ES-I3 (cell line): Measurements from ENCODE around the gene ZCWPW1.

ENCODE experiments used
- H3K36me3 ChIP-seq: 2 replicates; pipeline ENCODE4 v1.6.1; 2013; ENCODE audit warnings: mild to moderate bottlenecking, low read length, control low read depth, moderate library complexity; ENCODE audit not compliant: insufficient read depth
- H3K4me1 ChIP-seq: 2 replicates; pipeline ENCODE4 v1.6.1; 2013; ENCODE audit warnings: mild to moderate bottlenecking, control low read depth, low read length; ENCODE audit not compliant: insufficient read depth
- H3K9ac ChIP-seq: 2 replicates; pipeline ENCODE4 v1.6.1; 2013; ENCODE audit warnings: low read depth, mild to moderate bottlenecking, low read length, moderate library complexity
- H3K9me3 ChIP-seq: 2 replicates; pipeline ENCODE4 v1.6.1; 2013; ENCODE audit warnings: mild to moderate bottlenecking, low read length, moderate library complexity; ENCODE audit not compliant: control insufficient read depth, insufficient read depth

The ZCWPW1 gene

DNA sequence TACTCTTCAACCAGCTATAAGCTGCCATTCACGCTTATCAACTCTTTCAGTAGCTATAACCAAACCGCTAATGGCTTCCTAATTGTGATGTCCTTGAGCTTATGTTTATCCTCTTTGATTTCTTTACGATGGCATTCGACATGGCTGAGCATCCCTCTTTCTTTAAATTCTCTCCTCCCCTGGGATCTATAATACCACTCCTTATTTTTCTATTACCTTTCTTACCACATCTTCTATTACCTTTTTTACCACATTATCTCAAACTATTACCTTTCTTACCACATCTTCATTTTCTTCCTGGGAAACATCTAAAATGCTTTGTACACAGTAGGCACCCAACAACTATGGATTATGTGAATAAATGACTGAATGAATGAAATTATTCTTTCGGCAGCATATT lies 13.1 kb downstream of the ZCWPW1 start:
- no peak overlapping the region for H3K9ac ChIP-seq
- no peaks in the 10 kb centered on the region for H3K9me3 ChIP-seq
- no peaks in the 10 kb centered on the region for H3K4me1 ChIP-seq
- H3K36me3 ChIP-seq = no peaks in the 10 kb centered on the region

DNA sequence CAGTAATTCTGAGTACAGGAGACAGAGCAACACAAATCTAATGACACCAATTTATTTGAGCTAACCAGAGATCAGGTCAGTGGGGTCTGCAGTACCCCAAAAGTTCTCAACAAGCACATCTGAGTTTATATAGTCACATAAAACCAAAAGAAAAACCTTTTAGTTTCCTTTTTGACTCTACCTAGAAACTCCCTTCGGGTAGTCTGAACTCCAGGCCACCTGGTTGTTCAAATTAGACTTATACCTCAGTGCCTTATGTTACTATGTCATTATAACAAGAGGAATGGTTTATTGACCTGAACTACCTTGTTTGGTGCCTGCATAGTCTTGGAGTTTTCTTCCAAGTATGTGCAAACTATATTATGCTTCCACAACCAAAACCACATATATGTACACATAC lies 14.6 kb downstream of the ZCWPW1 start:
- Histone ChIP-seq H3K36me3 (no peaks in the 10 kb centered on the region), H3K9ac (no peak overlapping the region), H3K9me3 (no peaks in the 10 kb centered on the region), H3K4me1 (no peaks in the 10 kb centered on the region)

DNA sequence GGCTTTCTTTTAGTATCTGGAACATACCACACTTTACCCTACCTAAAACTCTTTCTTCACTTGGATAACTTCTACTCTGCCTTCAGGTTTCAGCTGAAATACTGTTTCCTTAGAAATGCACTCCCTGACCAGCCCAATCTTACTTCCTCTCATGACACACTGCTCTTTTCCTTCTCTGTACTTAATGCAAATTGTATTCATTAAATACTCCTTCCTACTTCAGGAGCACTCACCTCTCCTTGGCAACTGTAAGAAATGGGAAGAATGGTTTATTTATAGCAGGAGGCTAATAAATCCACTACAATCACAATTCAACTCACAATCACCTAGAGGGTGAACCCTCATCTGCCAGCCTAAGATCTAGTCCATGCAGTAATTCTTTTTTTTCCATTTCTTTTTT lies 15.2 kb downstream of the ZCWPW1 start:
- no peaks in the 10 kb centered on the region for H3K36me3 ChIP-seq
- H3K9me3 ChIP-seq = no peaks in the 10 kb centered on the region
- no peak overlapping the region for H3K9ac ChIP-seq

DNA sequence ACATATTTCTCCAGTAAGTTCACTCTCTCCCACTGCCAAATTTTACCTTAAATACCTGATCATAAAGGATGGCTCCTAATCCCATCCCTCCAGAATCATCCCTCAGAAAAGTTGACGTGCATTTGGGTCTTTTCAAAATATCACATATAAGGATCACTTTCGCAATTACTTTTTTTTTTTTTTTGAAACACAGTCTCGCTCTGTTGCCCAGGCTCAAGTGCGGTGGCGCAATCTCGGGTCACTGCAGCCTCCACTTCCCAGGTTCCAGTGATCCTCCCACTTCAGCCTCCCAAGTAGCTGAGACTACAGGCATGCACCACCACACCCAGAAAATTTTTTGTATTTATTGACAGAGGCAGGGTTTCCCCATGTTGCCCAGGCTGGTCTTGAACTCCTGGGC lies 17.4 kb downstream of the ZCWPW1 start:
- H3K9ac ChIP-seq = no peak overlapping the region
- no peaks in the 10 kb centered on the region for H3K9me3 ChIP-seq
- no peaks in the 10 kb centered on the region for H3K36me3 ChIP-seq
- peaks cover 7% of the 10 kb centered on the region; the same call in 1 of the 2 replicates for H3K4me1 ChIP-seq

More for the DNA sequence above, 15.2 kb downstream of the ZCWPW1 start:
- no peaks in the 10 kb centered on the region for H3K4me1 ChIP-seq

DNA sequence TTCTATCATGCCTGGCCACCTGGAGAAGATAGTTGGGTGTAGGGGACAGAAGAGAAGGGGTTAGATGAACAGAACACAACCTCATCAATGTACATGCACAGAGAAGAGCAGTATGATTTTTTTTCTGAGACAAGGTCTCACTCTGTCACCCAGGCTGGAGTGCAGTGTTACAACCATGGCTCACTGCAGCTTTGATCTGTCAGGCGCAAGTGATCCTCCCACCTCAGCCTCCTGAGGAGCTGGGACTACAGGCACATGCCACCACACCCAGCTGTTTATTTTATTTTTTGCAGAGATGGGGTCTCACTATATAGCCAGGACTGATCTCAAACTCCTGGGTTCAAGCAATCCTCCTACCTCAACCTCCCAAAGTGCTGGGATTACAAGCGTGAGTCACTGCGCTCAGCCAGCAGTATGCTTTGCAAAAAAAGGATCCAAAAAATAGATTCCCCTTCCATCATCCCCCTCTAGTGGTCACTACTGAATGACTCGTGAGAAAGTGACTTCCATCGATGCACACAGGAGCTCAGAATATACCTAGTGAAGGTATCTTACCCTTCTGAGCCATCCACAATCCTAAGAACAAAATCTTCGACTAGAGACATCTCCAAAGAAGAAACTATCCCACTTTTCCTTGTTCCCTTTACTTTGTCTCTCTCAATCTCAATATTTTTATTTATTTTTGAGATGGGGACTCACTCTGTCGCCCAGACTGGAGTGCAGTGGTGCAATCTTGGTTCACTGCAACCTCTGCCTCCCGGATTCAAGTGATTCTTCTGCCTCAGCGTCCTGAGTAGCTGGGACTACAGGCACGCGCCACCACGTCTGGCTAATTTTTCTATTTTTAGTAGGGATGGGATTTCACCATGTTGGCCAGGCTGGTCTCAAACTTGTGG lies 21.0 kb downstream of the ZCWPW1 start:
- Histone ChIP-seq H3K4me1 (peaks cover 7% of the 10 kb centered on the region; the same call in 1 of the 2 replicates), H3K9ac (no peak overlapping the region), H3K9me3 (no peaks in the 10 kb centered on the region), H3K36me3 (no peaks in the 10 kb centered on the region)

DNA sequence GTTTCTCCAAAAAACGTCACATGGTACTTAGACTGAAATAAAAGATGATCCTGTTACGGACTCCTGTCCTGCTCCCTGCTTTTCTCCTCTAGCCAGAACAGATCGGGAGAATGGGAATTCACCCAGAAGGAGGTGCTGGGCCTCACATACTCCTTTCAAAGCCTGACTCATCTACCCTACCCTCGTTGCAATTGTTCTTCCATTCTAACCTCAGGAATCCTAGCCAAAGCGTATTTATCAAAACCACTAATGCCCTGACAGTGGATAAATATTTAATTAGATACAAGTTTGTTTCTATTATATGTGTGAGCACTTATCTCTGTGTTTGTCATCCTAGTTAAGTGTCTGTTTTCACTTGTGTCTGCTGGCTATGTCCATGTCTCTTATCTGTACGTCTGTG lies 21.7 kb downstream of the ZCWPW1 start:
- no peaks in the 10 kb centered on the region for H3K9me3 ChIP-seq
- H3K36me3 ChIP-seq = no peaks in the 10 kb centered on the region
- no peak overlapping the region for H3K9ac ChIP-seq
- peaks cover 7% of the 10 kb centered on the region; the same call in 1 of the 2 replicates for H3K4me1 ChIP-seq

DNA sequence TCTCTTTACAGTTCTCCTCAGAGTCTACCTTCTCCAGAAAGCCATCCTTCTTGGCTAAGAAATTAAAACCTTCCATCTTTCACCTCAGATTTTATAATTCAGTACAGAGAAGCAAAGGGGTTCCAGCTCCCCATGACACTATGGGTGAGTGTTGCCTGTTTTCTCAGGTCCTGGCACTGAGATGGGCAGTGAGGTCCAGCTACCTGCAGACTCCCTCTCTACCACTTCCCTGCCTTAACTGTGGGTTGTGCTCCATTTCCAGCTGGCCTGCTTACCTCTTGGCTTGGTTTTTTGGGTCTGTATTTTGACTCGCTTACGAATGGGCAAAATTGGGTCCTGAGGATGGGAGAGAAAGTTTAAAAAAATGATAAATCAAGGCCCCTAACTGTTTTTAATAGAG lies 26.3 kb downstream of the ZCWPW1 start:
- peaks cover 16% of the 10 kb centered on the region; the same call in 1 of the 2 replicates for H3K4me1 ChIP-seq
- no peak overlapping the region for H3K9ac ChIP-seq
- no peaks in the 10 kb centered on the region for H3K9me3 ChIP-seq
- H3K36me3 ChIP-seq = no peaks in the 10 kb centered on the region

DNA sequence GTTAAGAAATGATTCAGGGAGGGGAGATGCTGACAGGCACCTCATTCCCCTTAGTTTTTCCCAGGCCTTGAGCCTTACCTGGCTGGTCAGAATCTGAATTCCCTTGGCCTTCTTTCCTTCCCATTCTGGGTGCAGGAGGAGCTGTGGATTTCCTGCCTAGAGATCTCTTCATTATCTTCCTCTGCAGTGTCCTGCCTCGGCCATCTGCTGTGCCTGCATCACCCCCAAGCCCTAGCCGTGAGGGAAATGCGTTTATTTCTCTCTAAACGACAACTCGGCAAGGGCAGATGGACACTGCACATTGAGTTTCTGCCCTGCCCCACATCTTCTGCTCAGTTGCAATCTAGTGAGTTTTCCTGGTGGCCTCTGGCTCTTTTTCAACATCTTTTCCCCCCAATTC lies 26.7 kb downstream of the ZCWPW1 start:
- Histone ChIP-seq H3K4me1 (peaks cover 11% of the 10 kb centered on the region; the same call in 1 of the 2 replicates), H3K9me3 (no peaks in the 10 kb centered on the region), H3K36me3 (no peaks in the 10 kb centered on the region), H3K9ac (no peak overlapping the region)

DNA sequence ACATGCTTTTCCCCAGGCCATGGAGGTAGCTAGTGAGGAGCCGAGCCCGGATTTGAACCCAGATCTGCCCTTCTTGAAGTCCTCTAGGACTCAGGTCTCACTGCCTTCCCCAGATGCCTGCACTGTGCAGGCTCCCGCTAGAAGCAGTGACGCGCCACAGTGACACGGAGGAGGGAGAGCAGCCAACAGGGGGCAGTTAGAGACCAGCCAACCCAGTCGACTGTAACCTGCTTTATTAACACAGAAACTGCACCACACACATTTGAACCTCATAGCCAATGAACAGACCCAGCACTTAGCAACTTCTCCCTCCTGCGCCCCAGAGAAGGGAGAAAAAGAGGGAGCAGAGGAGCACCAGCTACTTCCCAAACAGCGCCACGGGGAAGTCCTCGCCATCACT lies 27.8 kb downstream of the ZCWPW1 start:
- Histone ChIP-seq H3K36me3 (no peaks in the 10 kb centered on the region), H3K4me1 (peaks cover 11% of the 10 kb centered on the region; the same call in 1 of the 2 replicates), H3K9ac (no peak overlapping the region), H3K9me3 (no peaks in the 10 kb centered on the region)

DNA sequence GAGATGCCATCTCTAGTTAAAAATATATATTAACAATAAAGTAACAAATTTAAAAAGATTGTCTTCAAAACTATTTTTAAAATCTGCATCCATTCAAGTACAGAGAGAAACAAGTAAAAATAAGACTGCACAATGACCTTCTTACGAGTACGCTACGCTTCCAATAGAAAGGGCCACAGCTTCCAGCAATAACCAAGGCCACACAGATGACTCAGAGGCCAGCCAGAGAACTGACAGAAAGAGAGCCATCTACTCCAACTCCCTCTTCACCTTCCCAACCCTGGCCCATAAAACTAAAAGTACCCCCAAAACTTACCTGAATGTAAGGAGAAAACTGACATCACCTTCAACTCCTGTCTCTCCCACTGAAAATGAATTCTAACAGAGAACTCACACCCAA lies 28.5 kb downstream of the ZCWPW1 start:
- no peak overlapping the region for H3K9ac ChIP-seq
- H3K36me3 ChIP-seq = no peaks in the 10 kb centered on the region
- peaks cover 11% of the 10 kb centered on the region; the same call in 1 of the 2 replicates for H3K4me1 ChIP-seq
- no peaks in the 10 kb centered on the region for H3K9me3 ChIP-seq

DNA sequence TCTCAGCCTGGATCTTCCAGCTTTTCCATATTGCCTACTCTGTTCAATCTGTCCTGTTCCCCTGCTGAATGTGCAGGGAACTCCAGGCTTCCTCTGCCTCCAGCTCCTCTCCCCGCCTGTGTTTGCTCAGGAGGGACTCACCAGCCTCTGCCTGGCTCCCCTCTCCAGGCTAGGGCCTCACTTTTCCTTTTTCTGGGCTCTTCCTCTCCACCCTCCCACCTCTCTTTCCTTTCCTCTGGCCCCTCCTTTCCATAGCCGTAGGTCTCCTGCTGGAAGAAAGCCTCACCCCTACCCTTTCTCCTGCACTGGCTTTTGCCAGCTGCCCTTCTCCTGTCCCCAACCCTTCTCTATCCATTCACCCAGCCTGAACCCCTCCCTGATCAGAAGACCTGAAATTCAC lies 30.3 kb downstream of the ZCWPW1 start:
- Histone ChIP-seq H3K9ac (no peak overlapping the region), H3K36me3 (no peaks in the 10 kb centered on the region), H3K9me3 (no peaks in the 10 kb centered on the region), H3K4me1 (peaks cover 11% of the 10 kb centered on the region; the same call in 1 of the 2 replicates)

DNA sequence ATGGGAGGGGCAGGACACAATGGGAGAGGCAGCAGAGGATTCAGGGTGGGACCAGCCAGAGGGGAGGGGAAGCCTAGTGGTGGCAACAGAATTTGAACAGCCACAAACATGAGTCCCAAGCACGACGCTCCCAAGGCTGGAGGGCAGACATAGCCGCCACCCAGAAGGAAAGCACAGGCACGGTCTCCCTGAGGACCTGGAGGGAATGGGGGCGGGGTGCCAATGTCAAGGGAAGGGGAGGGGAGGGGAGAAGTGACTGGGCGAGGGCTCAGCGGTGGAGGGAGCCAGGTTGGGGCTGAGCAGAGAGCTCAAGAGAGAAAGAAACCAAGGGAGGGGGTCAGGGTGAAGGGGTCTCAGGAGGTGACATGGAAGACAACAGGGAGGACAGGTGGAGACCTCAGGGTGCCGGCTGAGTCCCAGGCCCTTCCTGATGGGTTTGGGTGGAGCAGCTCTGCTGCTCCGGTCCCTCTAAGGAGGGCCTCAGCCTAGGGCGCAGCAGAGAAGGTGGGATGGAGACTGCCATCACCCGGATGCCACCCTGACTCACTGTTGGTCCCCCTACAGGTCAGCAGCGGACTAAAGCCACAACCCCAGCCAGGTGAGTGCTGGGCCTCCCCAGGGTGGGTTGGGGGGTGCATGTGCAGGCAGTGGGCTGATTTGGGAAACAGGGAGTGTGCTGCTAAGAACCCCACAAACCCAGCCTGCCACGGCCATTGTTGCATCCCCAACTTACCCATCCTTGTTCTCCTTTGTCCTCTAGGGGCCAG lies 31.0 kb downstream of the ZCWPW1 start:
- Histone ChIP-seq H3K4me1 (peaks cover 11% of the 10 kb centered on the region; the same call in 1 of the 2 replicates), H3K9me3 (no peaks in the 10 kb centered on the region), H3K9ac (no peak overlapping the region), H3K36me3 (no peaks in the 10 kb centered on the region)

DNA sequence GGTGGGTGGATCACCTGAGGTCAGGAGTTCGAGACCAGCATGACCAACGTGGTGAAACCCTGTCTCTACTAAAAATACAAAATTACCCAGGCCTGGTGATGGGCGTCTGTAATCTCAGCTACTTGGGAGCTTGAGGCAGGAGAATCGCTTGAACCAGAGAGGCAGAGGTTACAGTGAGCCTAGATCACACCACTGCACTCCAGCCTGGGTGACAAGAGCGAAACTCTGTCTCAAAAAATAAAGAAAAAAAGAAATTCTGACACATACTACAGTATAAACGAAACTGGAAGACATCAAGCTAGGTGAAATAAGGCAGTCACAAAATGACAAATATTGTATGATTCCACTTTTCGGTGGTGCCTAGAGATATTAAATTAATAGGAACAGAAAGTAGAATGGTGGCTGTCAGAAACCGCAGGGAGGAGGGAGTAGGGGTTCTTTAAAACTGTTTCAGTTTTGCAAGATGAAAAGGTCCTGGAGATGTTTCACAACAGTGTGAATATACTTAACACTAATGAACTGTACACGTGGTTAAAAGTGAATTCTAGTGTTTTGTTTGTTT lies 32.0 kb downstream of the ZCWPW1 start:
- Histone ChIP-seq H3K4me1 (peaks cover 11% of the 10 kb centered on the region; the same call in 1 of the 2 replicates), H3K9ac (no peak overlapping the region), H3K36me3 (no peaks in the 10 kb centered on the region), H3K9me3 (no peaks in the 10 kb centered on the region)

DNA sequence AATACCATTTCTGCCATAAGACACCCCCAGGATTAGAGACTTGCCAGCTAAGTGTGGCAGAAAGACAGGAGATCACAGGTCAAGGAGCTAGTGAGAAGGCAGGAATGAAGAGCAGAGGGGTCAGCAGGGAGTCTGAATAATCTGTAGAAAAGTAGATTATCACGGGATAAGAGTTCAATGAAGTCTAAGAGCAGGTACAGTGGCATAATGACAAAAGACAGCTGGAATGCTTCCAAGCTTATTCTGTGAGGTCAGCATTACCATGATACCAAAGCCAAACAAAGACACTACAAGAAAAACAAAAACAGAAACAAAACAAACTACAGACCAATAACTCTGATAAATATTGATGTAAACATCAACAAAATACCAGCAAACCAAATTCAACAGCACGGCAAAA lies 34.4 kb downstream of the ZCWPW1 start:
- H3K9me3 ChIP-seq = no peaks in the 10 kb centered on the region
- H3K36me3 ChIP-seq = no peaks in the 10 kb centered on the region
- H3K9ac ChIP-seq = no peak overlapping the region
- peaks cover 24% of the 10 kb centered on the region for H3K4me1 ChIP-seq
